ENCODE data around the gene PKD1L1.
"Not testable (repeated sequence)": the region's sequence is repeated elsewhere in the genome, so short reads cannot be mapped to it uniquely, and the experiment has no call there.

The PKD1L1 gene

GRCh38 chr7:47756636-47757035 is 191.6 kb downstream of the PKD1L1 start (continued):
- TF ChIP-seq ZFHX2 (tag by site-specific recombination; conservative IDR thresholded peaks at IDR 0.05) (no peak), ZNF394 (tag by site-specific recombination; IDR thresholded peaks at IDR 0.05; ENCODE audit: borderline replicate concordance) (no peak), ATF2 (tag by site-specific recombination; IDR thresholded peaks at IDR 0.05; ENCODE audit: low read depth) (no peak), AEBP2 (tag by site-specific recombination; IDR thresholded peaks at IDR 0.05; ENCODE audit: borderline replicate concordance) (no peak), ZNF24 (tag by site-specific recombination; IDR thresholded peaks at IDR 0.05) (no peak), ELK4 (IDR thresholded peaks at IDR 0.05; ENCODE audit: borderline replicate concordance, low read depth, low read length) (no peak), ZNF280D (tag by site-specific recombination; IDR thresholded peaks at IDR 0.05) (no peak)

GRCh38 chr7:47755248-47755647 is 193.0 kb downstream of the PKD1L1 start:
- Histone ChIP-seq H3K36me3 (ENCODE audit: control insufficient read depth in 2 of 2, insufficient read depth in 1 of 2, low read length in 2 of 2) (no peaks in the 10 kb centered on the region), H3K4me3 (ENCODE audit: low read depth, low read length) (no peak overlapping the region), H3K4me1 (ENCODE audit: control insufficient read depth, insufficient read depth, low read length) (no peaks in the 10 kb centered on the region), H3K27ac (ENCODE audit: extremely low read depth, low read depth, low read length) (no peak overlapping the region), H3K9me3 (ENCODE audit: control insufficient read depth, insufficient read depth, low read depth, low read length) (no peaks in the 10 kb centered on the region)
- ChIA-PET POLR2A (no interaction called here), CTCF (interaction anchor here (0.6 kb wide), 1 partner anchor 63 kb away, joined by 3 read pairs; no protein-coding TSS in a partner anchor)
- TF ChIP-seq ZNF169 (tag by site-specific recombination; IDR thresholded peaks at IDR 0.05) (no peak), ZNF26 (tag by site-specific recombination; IDR thresholded peaks at IDR 0.05) (no peak), HOXC10 (CRISPR knock-in tag; IDR thresholded peaks at IDR 0.05) (no peak), ZNF449 (tag by site-specific recombination; IDR thresholded peaks at IDR 0.05) (no peak), BCL6B (tag by site-specific recombination; IDR thresholded peaks at IDR 0.05) (no peak), ZNF184 (tag by site-specific recombination; IDR thresholded peaks at IDR 0.05) (no peak), ZNF580 (tag by site-specific recombination; IDR thresholded peaks at IDR 0.05) (no peak), ZNF777 (tag by site-specific recombination; IDR thresholded peaks at IDR 0.05; ENCODE audit: borderline replicate concordance) (no peak), ZNF416 (tag by site-specific recombination; IDR thresholded peaks at IDR 0.05) (no peak), ZBTB7A (tag by site-specific recombination; IDR thresholded peaks at IDR 0.05; ENCODE audit: low read depth) (no peak), ZNF157 (tag by site-specific recombination; IDR thresholded peaks at IDR 0.05) (no peak)

GRCh38 chr7:47751724-47752123 is 196.5 kb downstream of the PKD1L1 start:
- ChIA-PET CTCF (interaction anchor here (0.6 to 2.0 kb wide), 2 partner anchors 12 to 68 kb away, joined by 3 to 8 read pairs; no protein-coding TSS in a partner anchor), POLR2A (interaction anchor here (0.5 kb wide), 1 partner anchor 51 kb away, joined by 5 read pairs; no protein-coding TSS in a partner anchor)
- H3K4me1 ChIP-seq (ENCODE audit: control insufficient read depth, insufficient read depth, low read length); H3K27ac ChIP-seq (ENCODE audit: extremely low read depth, low read depth, low read length); H3K9me3 ChIP-seq (ENCODE audit: control insufficient read depth, insufficient read depth, low read depth, low read length); H3K36me3 ChIP-seq (ENCODE audit: control insufficient read depth in 2 of 2, insufficient read depth in 1 of 2, low read length in 2 of 2); H3K4me3 ChIP-seq (ENCODE audit: low read depth, low read length): not testable (repeated sequence)

Measured in HEK293 (cell line).